Naive thymus-derived CD4-positive, alpha-beta T cell (primary cell): Measurements from ENCODE around the gene CTSZ. TPM values are rescaled to one million over a fixed set of nuclear protein-coding genes. Genes with fewer than 3 reads are reported as not detected.

Experiments
- ATAC-seq: fragments of 150-1000 bp; cut with Tn5 transposase; 2 replicates; pipeline ENCODE4 v1.10.0; 2021; ENCODE audit warnings: mild to moderate bottlenecking, moderate library complexity
- CTCF ChIA-PET: fragments of 350-600 bp; sonication (Branson Sonifier 250); formaldehyde crosslinking; loops from one replicate; lab custom pipeline; 2021; ENCODE audit warnings: antibody characterized with exemption; lab: Charles Lee
- POLR2A ChIA-PET: fragments of 350-600 bp; sonication (Branson Sonifier 250); formaldehyde crosslinking; loops from one replicate; lab custom pipeline; 2021; ENCODE audit warnings: antibody characterized with exemption, inconsistent platforms; lab: Charles Lee
- DNase-seq, 9 donors: peaks; one replicate each; pipeline versions ENCODE4 v3.0.0 to v3.0.0-alpha.2; 2020 to 2022; ENCODE audit warnings: mixed read lengths in 1 of 9
- H3K27ac ChIP-seq: one replicate; pipeline ENCODE4 v1.7.0; 2013; ENCODE audit warnings: mild to moderate bottlenecking, low read depth, low read length, moderate library complexity
- H3K27me3 ChIP-seq, 2 donors: one replicate each; pipeline ENCODE4 v1.7.0; 2013; ENCODE audit warnings: low read length in 2 of 2, mild to moderate bottlenecking in 2 of 2, moderate library complexity in 2 of 2; ENCODE audit not compliant: control insufficient read depth in 2 of 2, insufficient read depth in 2 of 2
- H3K36me3 ChIP-seq, 3 experiments: 1 replicate in 2 of 3; 2 replicates in 1 of 3; pipeline ENCODE4 v1.7.0; 2013; ENCODE audit warnings: low read length in 3 of 3, mild to moderate bottlenecking in 3 of 3, moderate library complexity in 1 of 3; ENCODE audit not compliant: insufficient read depth in 3 of 3, control insufficient read depth in 2 of 3
- H3K4me1 ChIP-seq, 2 donors: one replicate each; pipeline ENCODE4 v1.7.0; 2013; ENCODE audit warnings: low read length in 2 of 2, mild to moderate bottlenecking in 2 of 2, moderate library complexity in 1 of 2; ENCODE audit not compliant: control insufficient read depth in 2 of 2, insufficient read depth in 2 of 2
- H3K4me3 ChIP-seq: 2 replicates; pipeline ENCODE4 v1.7.0; 2013; ENCODE audit warnings: mild to moderate bottlenecking, low read length
- H3K9me3 ChIP-seq, 3 experiments: 1 replicate in 2 of 3; 2 replicates in 1 of 3; pipeline ENCODE4 v1.7.0; 2013; ENCODE audit warnings: low read length in 3 of 3; ENCODE audit not compliant: control insufficient read depth in 2 of 3
- H3K27ac Mint-ChIP-seq, 9 donors: one replicate each; pipeline ENCODE4 v1.8.0; 2020 to 2022; ENCODE audit warnings: mixed read lengths in 9 of 9, mild to moderate bottlenecking in 8 of 9, moderate library complexity in 5 of 9, inconsistent platforms in 2 of 9
- H3K27me3 Mint-ChIP-seq, 5 donors: one replicate each; pipeline ENCODE4 v1.8.0; 2021 to 2022; ENCODE audit warnings: mixed read lengths in 5 of 5, mild to moderate bottlenecking in 1 of 5
- H3K36me3 Mint-ChIP-seq, 5 donors: one replicate each; pipeline ENCODE4 v1.8.0; 2020 to 2022; ENCODE audit warnings: mixed read lengths in 5 of 5, mild to moderate bottlenecking in 3 of 5, inconsistent platforms in 1 of 5
- H3K4me1 Mint-ChIP-seq, 7 donors: one replicate each; pipeline ENCODE4 v1.8.0; 2020 to 2022; ENCODE audit warnings: mixed read lengths in 7 of 7, mild to moderate bottlenecking in 3 of 7, inconsistent platforms in 1 of 7
- H3K4me3 Mint-ChIP-seq, 10 donors: one replicate each; pipeline ENCODE4 v1.8.0; 2020 to 2022; ENCODE audit warnings: mild to moderate bottlenecking in 10 of 10, mixed read lengths in 10 of 10, moderate library complexity in 6 of 10, inconsistent platforms in 2 of 10
- H3K9me3 Mint-ChIP-seq, 11 donors: one replicate each; pipeline ENCODE4 v1.8.0; 2020 to 2022; ENCODE audit warnings: mixed read lengths in 11 of 11, mild to moderate bottlenecking in 4 of 11, inconsistent platforms in 1 of 11, moderate library complexity in 1 of 11
- intact Hi-C, 2 donors: fragments of 100-400 bp; cut with micrococcal nuclease; formaldehyde crosslinking; loops; one replicate each; pipeline ENCODE4 v1.15.1; 2023
- polyA plus RNA-seq, 2 donors: library from polyadenylated mRNA; unstranded; fragments of 300-500 nt; fragmentation: Illumina TruSeq; gene quantifications; one replicate each; pipeline ENCODE4 v1.2.3, GENCODE V29; 2021
- total RNA-seq, 6 experiments: library from RNA in 5 of 6; stranded (reverse) in 5 of 6; gene quantifications; 1 replicate in 5 of 6; 2 replicates in 1 of 6; pipeline ENCODE4 v1.2.3 and lab custom pipeline; 2021 to 2026

CTSZ gene
- total and polyA plus RNA-seq, 7 experiments from 2014 or later: 1.0 to 165 (median 29.9) TPM

GRCh38 chr20:59004763-59005522 is 2.1 kb downstream of the CTSZ start:
- intact Hi-C loops: loop anchor here (2.0 kb wide), 3 partner anchors 14 to 38 kb away; partner anchors contain the start of genes NELFCD (in 2 of the 2) and PRELID3B (in 1 of the 2)

GRCh38 chr20:59004493-59004762 is 2.6 kb downstream of the CTSZ start:
- Mint-ChIP-seq H3K9me3 (no peaks in the 10 kb centered on the region), H3K4me1 (peaks cover 26 to 39% (median 33%) of the 10 kb centered on the region in 7 donors), H3K36me3 (peaks cover 0 to 13% (median 0%) of the 10 kb centered on the region in 5 donors), H3K4me3 (peak overlapping the region; percentile 68 to 89 (median 80)), H3K27ac (peak overlapping the region; percentile 38 to 93 (median 80)), H3K27me3 (no peaks in the 10 kb centered on the region)
- no peaks in the 10 kb centered on the region for H3K36me3 ChIP-seq
- no peak overlapping the region for H3K4me3 ChIP-seq
- POLR2A ChIA-PET: interaction anchor here (0.5 to 2.1 kb wide), 6 partner anchors 10 to 149 kb away, joined by 3 to 10 read pairs (median 4); partner anchors contain the start of gene ATP5F1E
- DNase-seq: peak in 7 of 9 donors; percentile 33 to 57 (median 41)
- peaks cover 20 to 23% of the 10 kb centered on the region in 2 donors for H3K4me1 ChIP-seq
- H3K27me3 ChIP-seq: no peaks in the 10 kb centered on the region
- no peaks in the 10 kb centered on the region for H3K9me3 ChIP-seq
- no peak for ATAC-seq
- H3K27ac ChIP-seq: peak overlapping the region; percentile 34
- intact Hi-C loops: loop anchor here (2.0 kb wide), 3 partner anchors 14 to 38 kb away; partner anchors contain the start of genes NELFCD (in 2 of the 2) and PRELID3B (in 1 of the 2)
- CTCF ChIA-PET: no interaction called here

More at GRCh38 chr20:59004763-59005522, 2.1 kb downstream of the CTSZ start:
- H3K36me3 ChIP-seq: no peaks in the 10 kb centered on the region
- POLR2A ChIA-PET: interaction anchor here (0.5 to 2.1 kb wide), 6 partner anchors 9 to 345 kb away, joined by 3 to 10 read pairs (median 4); partner anchors contain the start of gene ATP5F1E
- peak overlapping the region; percentile 34 for H3K27ac ChIP-seq
- H3K27me3 Mint-ChIP-seq: no peaks in the 10 kb centered on the region
- no peaks in the 10 kb centered on the region for H3K27me3 ChIP-seq
- H3K4me1 Mint-ChIP-seq: peaks cover 26 to 41% (median 33%) of the 10 kb centered on the region in 7 donors
- H3K36me3 Mint-ChIP-seq: peaks cover 0 to 13% (median 0%) of the 10 kb centered on the region in 5 donors
- DNase-seq (peak in 7 of 9 donors; percentile 17 to 54 (median 50)), ATAC-seq (peak; percentile 73)
- H3K9me3 Mint-ChIP-seq: no peaks in the 10 kb centered on the region
- H3K9me3 ChIP-seq: no peaks in the 10 kb centered on the region
- H3K4me3 ChIP-seq: peak overlapping the region; percentile 55
- H3K4me3 Mint-ChIP-seq: peak overlapping the region; percentile 68 to 89 (median 80)
- CTCF ChIA-PET: no interaction called here
- peak overlapping the region; percentile 69 to 93 (median 82) for H3K27ac Mint-ChIP-seq
- peaks cover 20 to 23% of the 10 kb centered on the region in 2 donors for H3K4me1 ChIP-seq

GRCh38 chr20:59003836-59004492 is 3.1 kb downstream of the CTSZ start:
- ChIA-PET POLR2A (interaction anchor here (0.6 kb wide), 1 partner anchor 33 kb away, joined by 4 read pairs; no protein-coding TSS in a partner anchor), CTCF (no interaction called here)

GRCh38 chr20:59002874-59003399 is 4.1 kb downstream of the CTSZ start:
- Histone ChIP-seq H3K27me3 (no peaks in the 10 kb centered on the region), H3K27ac (no peak overlapping the region), H3K9me3 (no peaks in the 10 kb centered on the region), H3K36me3 (no peaks in the 10 kb centered on the region), H3K4me1 (peaks cover 20 to 23% of the 10 kb centered on the region in 2 donors), H3K4me3 (no peak overlapping the region)
- Mint-ChIP-seq H3K27ac (peak overlapping the region in 4 of 9 donors; percentile 67 to 88 (median 70)), H3K4me1 (peaks cover 26 to 39% (median 33%) of the 10 kb centered on the region in 7 donors), H3K4me3 (peak overlapping the region in 3 of 10 donors; percentile 29 to 75 (median 45)), H3K36me3 (peaks cover 0 to 15% (median under 1%) of the 10 kb centered on the region in 5 donors), H3K9me3 (no peaks in the 10 kb centered on the region), H3K27me3 (no peaks in the 10 kb centered on the region)
- ATAC-seq (no peak), DNase-seq (no peak)
- POLR2A ChIA-PET: no interaction called here
- intact Hi-C loops: no loop called here
- CTCF ChIA-PET: no interaction called here

More at GRCh38 chr20:59003836-59004492, 3.1 kb downstream of the CTSZ start:
- Mint-ChIP-seq H3K4me3 (peak overlapping the region; percentile 35 to 89 (median 74)), H3K9me3 (no peaks in the 10 kb centered on the region), H3K27me3 (no peaks in the 10 kb centered on the region), H3K4me1 (peaks cover 26 to 39% (median 33%) of the 10 kb centered on the region in 7 donors), H3K36me3 (peaks cover 0 to 13% (median 0%) of the 10 kb centered on the region in 5 donors), H3K27ac (peak overlapping the region; percentile 41 to 93 (median 70))
- Histone ChIP-seq H3K9me3 (no peaks in the 10 kb centered on the region), H3K4me1 (peaks cover 20 to 23% of the 10 kb centered on the region in 2 donors), H3K4me3 (no peak overlapping the region), H3K36me3 (no peaks in the 10 kb centered on the region), H3K27me3 (no peaks in the 10 kb centered on the region), H3K27ac (peak overlapping the region; percentile 10)
- intact Hi-C loops: loop anchor here (2.0 kb wide), 3 partner anchors 13 to 39 kb away; partner anchors contain the start of genes NELFCD (in 2 of the 2) and PRELID3B (in 1 of the 2)
- ATAC-seq (no peak), DNase-seq (no peak)

GRCh38 chr20:59002388-59002787 is 4.7 kb downstream of the CTSZ start:
- no peak for ATAC-seq
- no peak overlapping the region for H3K4me3 ChIP-seq
- ChIA-PET POLR2A (no interaction called here), CTCF (no interaction called here)
- H3K27me3 ChIP-seq: no peaks in the 10 kb centered on the region
- intact Hi-C loops: no loop called here
- Mint-ChIP-seq H3K36me3 (peaks cover 0 to 18% (median 6%) of the 10 kb centered on the region in 5 donors), H3K4me3 (no peak overlapping the region), H3K27me3 (no peaks in the 10 kb centered on the region), H3K9me3 (no peaks in the 10 kb centered on the region), H3K4me1 (peaks cover 26 to 39% (median 33%) of the 10 kb centered on the region in 7 donors), H3K27ac (peak overlapping the region in 4 of 9 donors; percentile 33 to 67 (median 46))
- H3K36me3 ChIP-seq: peaks cover 0 to 5% (median 0%) of the 10 kb centered on the region in 3 experiments
- no peaks in the 10 kb centered on the region for H3K9me3 ChIP-seq
- H3K4me1 ChIP-seq: peaks cover 20 to 23% of the 10 kb centered on the region in 2 donors
- H3K27ac ChIP-seq: no peak overlapping the region
- DNase-seq: no peak
